Thoracic aorta (tissue), 2 donors: ENCODE data around the gene RGPD3. TPM values are rescaled to one million over a fixed set of nuclear protein-coding genes. Genes with fewer than 3 reads are reported as not detected.

Experiments
- ATAC-seq: fragments of 150-250 bp; one replicate; pipeline ENCODE4 v1.8.0; 2017; ENCODE audit warnings: low read depth; ENCODE audit not compliant: insufficient number of reproducible peaks, low FRiP score
- DNase-seq: peaks from one replicate; pipeline ENCODE4 v3.0.0-alpha.2; 2020; ENCODE audit warnings: low spot score
- H3K27ac ChIP-seq, 2 donors: fragments of 200-600 bp; sonication (generic); 1 replicate in 1 of 2; 2 replicates in 1 of 2; pipeline ENCODE4 v1.5.1; 2016; ENCODE audit warnings: mild to moderate bottlenecking in 2 of 2, moderate library complexity in 2 of 2
- H3K27me3 ChIP-seq: fragments of 200-600 bp; sonication (generic); replicated peaks from 2 replicates; pipeline ENCODE4 v1.6.0; 2016; ENCODE audit warnings: mild to moderate bottlenecking; ENCODE audit not compliant: insufficient read depth
- H3K36me3 ChIP-seq: fragments of 200-600 bp; sonication (generic); one replicate; pipeline ENCODE4 v1.5.1; 2016
- H3K4me1 ChIP-seq, 2 donors: fragments of 200-600 bp; sonication (generic); 1 replicate in 1 of 2; 2 replicates in 1 of 2; pipeline versions ENCODE4 v1.5.1 to v1.6.0; 2016; ENCODE audit warnings: low read depth in 2 of 2, mild to moderate bottlenecking in 1 of 2; ENCODE audit not compliant: control insufficient read depth in 1 of 2
- H3K4me3 ChIP-seq: fragments of 200-600 bp; sonication (generic); 2 replicates; pipeline ENCODE4 v1.5.1; 2016; ENCODE audit warnings: mild to moderate bottlenecking
- H3K9me3 ChIP-seq: fragments of 200-600 bp; sonication (generic); 2 replicates; pipeline ENCODE4 v1.5.1; 2016
- CTCF ChIP-seq: fragments of 200-600 bp; sonication (generic); IDR thresholded peaks from one replicate; pipeline ENCODE4 v1.5.1; 2019; ENCODE audit warnings: antibody characterized with exemption
- total RNA-seq, 2 donors: library from RNA; depleted of rRNA; stranded (reverse); fragments of >200 nt; gene quantifications; one replicate each; pipeline versions ENCODE4 v1.1.0 to v1.2.3, GENCODE V29; 2016

Gene RGPD3
- total RNA-seq, 2 donors from 2014 or later, result 0.27 to 1.1 TPM

- ATAC-seq, result no peak
- Histone ChIP-seq H3K4me3 (no peak overlapping the region), H3K27me3 (no peaks in the 10 kb centered on the region), H3K9me3 (no peaks in the 10 kb centered on the region), H3K36me3 (no peaks in the 10 kb centered on the region), H3K27ac (no peak overlapping the region), H3K4me1 (no peaks in the 10 kb centered on the region)
- no peak for DNase-seq
- TF ChIP-seq CTCF, result no peak
Measured at GRCh38 chr2:106343274-106343673, 124.9 kb downstream of the RGPD3 start.

- Histone ChIP-seq H3K27me3 (no peaks in the 10 kb centered on the region), H3K9me3 (no peaks in the 10 kb centered on the region), H3K36me3 (no peaks in the 10 kb centered on the region), H3K4me3 (no peak overlapping the region), H3K4me1 (no peaks in the 10 kb centered on the region), H3K27ac (no peak overlapping the region)
- no peak for TF ChIP-seq CTCF
- DNase-seq (no peak), ATAC-seq (no peak)
Measured at GRCh38 chr2:106342831-106343251, 125.4 kb downstream of the RGPD3 start.

- no peaks in the 10 kb centered on the region for H3K4me1 ChIP-seq
- no peak overlapping the region for H3K27ac ChIP-seq
- H3K27me3 ChIP-seq, result no peaks in the 10 kb centered on the region
- DNase-seq (no peak), ATAC-seq (no peak)
- TF ChIP-seq CTCF, result no peak
- H3K4me3 ChIP-seq, result no peak overlapping the region
- H3K36me3 ChIP-seq, result no peaks in the 10 kb centered on the region
- no peaks in the 10 kb centered on the region for H3K9me3 ChIP-seq
Measured at GRCh38 chr2:106341666-106342065, 126.5 kb downstream of the RGPD3 start.

Other genes starting within 250 kb of the RGPD3 start
- gene CD8B2, start 19.0 kb upstream of the RGPD3 start, total RNA-seq, result not detected